NB4 (cell line): ENCODE data around the gene HS6ST1.

Experiments
- DNase-seq: peaks from one replicate; pipeline ENCODE4 v3.0.0; 2010; ENCODE audit warnings: low read depth
- H3K4me3 ChIP-seq: one replicate; pipeline ENCODE4 v1.5.1; 2011; ENCODE audit warnings: mild to moderate bottlenecking, low read depth, low read length, moderate library complexity
- CTCF ChIP-seq: IDR thresholded peaks from one replicate; pipeline ENCODE4 v1.5.1; 2012; ENCODE audit warnings: low read depth, low read length
- MYC ChIP-seq: IDR thresholded peaks from 2 replicates; pipeline ENCODE4 v1.6.1; 2011; ENCODE audit warnings: low read depth, low read length
- POLR2A ChIP-seq: IDR thresholded peaks from 2 replicates; pipeline ENCODE4 v1.6.1; 2011; ENCODE audit warnings: mild to moderate bottlenecking; ENCODE audit not compliant: insufficient read length; ENCODE audit errors: extremely low read depth
- TF ChIP-seq, protein P1 (sequence below): IDR thresholded peaks from 2 replicates; pipeline ENCODE4 v1.6.1; 2011; ENCODE audit warnings: low read depth, low read length

HS6ST1 gene

DNA sequence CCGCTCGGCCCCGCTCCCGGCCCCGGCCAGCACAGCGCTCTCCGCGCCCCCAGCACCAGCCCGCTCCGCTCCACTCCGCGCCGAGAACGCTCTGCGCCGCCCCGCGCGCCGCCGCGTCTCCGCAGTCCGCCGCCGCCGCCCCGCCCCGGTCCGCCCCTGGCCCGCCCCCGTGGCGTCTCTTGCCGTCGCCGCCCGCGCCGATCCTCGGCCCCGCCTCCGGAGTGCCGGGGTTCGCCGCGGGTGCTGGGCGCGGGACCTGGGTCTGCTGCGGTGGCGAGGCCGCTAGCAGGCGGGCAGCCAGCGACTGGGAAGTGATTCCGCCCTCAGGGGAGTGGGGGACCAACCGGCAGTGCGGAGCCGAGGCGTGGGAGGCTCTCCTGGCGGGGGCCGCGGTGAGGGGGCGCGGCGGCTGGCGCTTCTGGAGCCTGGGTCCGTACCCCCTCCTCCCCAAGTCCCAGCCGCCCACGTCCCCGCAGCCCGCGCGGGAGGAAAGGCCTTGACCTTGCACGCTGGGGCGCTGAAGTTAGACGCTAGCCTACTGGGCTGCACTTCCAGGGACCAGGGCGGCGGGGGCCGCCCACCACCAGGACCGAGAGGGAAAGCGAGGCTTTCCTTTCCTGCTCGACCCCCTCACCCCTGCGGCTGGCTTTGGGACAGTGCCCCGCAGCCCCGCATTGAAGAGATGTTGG is at the start of gene HS6ST1:
HS6ST1 (minus strand) TSS at position 93 of the 689 bp plus-strand sequence. CDS start 305 bp downstream, outside the sequence.
- H3K4me3 ChIP-seq = peak within 1 kb of the TSS; percentile 81
- TF ChIP-seq MYC (peak; percentile 13; the same call in 1 of the 2 replicates), POLR2A (no peak)
- TF ChIP-seq, protein P1, sequence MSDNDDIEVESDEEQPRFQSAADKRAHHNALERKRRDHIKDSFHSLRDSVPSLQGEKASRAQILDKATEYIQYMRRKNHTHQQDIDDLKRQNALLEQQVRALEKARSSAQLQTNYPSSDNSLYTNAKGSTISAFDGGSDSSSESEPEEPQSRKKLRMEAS = 0 out of 2 replicates have a peak, but pooled peaks have one; percentile 8
- DNase-seq = peak; percentile 93

DNA sequence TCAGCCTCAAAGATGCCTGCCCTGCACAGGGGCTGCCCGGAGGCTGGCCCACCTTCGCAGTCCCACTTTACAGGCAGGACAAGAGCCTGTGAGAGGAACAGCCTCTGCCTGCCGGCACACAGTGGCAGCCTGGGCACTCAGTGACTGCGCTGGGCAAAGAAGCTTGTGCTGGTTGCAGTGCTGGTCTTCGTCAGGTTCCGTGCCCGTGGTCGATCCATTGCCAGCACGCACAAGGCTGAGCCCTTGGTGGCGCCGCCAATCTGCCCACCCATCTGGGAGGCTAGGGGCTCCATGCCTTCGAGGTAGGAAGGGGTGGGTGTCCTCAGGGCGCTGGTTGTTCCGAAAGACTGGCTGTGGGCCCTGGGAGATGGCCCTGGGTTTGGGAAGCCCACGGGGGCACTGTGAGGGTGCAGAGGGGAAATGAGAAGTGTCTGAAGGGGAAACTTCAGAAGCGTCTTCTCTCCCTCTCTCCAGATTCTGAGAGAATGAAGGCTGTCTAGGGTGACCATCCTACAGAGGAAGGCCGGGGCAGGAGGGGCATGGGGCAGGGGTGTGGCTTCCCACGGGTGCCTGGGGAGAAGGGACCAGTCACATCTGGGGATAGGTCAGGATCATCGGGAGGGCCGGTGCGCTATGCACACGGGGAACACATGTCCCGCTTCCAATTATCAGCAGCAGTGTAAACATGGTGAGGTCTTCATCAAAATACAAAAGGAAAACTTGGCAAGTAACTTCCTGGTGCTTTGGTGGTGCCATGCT is 49.1 kb upstream of the HS6ST1 start:
- DNase-seq = no peak
- no peak overlapping the region for H3K4me3 ChIP-seq
- TF ChIP-seq, protein P1 = no peak
- TF ChIP-seq POLR2A (no peak), CTCF (no peak), MYC (no peak)

DNA sequence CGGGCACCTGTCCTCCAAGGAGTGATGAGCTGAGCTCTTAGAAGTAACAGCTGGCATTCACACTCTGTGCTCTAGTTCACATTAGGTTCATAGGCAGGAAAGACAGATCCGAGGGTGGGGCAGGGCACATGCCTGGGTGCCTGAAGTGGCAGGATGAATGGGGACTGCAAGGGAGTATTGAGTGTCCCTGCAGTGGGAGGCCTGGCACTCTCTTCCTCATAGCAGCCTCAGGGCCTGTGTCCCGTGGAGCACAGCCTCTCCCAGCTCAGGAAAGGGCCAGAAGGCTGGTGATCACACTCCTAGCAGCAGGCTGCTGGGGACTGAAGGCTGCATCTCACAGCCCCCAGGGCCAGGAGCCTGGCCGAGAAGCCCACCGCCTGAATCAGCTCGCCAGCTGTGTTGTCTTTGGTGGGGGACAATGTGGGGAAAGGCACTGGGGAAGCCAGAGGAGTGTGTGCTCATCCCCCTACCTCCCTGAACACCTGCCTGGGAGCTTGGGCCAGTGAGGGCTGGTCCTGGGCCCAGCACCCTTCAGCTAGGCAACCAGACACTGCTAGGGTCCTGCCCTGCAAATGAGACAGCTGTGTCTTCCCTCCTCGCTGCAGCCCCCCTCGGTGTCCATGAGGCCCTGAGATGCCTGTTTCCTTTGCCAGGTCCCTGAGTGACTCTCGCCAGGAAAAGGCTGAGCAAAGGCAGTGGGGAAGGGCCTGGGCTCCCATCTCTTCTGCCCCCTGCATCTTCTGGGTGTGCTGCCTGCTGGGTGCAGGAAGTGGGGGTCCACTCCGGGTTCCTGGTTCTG is 48.2 kb upstream of the HS6ST1 start:
- TF ChIP-seq MYC (no peak), POLR2A (no peak), CTCF (no peak)
- TF ChIP-seq, protein P1 = no peak
- H3K4me3 ChIP-seq = no peak overlapping the region
- DNase-seq = no peak

DNA sequence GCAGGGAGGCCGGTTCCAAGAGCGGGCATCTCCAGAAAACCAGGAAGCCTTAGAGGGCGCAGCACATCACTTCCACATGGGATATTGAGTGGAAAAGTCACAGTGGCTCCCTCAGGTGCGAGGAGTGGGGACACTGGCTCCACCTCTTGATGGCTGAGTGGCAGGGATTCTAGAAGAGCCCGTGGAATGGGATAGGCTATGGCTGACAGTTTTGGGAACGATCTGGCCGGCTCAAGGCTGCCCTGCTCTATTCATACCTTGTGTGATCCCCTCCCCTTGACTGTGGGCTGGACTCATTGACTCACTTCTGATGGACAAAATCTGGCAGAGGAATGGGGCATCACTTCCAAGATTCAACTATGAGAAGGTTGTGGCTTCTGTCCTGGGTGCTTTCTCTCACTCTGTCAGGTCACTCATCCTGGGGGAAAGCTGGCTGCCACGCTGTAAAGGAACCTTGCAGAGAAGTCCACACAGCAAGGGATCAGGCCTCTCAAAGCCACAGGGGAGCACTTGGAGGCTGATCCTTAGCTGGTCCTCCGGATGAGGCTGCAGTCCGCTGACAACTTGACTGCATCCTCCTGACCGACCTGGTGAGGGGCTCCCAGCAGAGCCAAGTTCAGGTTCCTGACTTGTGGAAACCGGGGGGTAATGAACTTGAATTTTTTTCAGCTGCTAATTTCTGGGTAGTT is 46.7 kb upstream of the HS6ST1 start:
- TF ChIP-seq MYC = no peak
- TF ChIP-seq CTCF = no peak
- TF ChIP-seq, protein P1 = no peak
- no peak for TF ChIP-seq POLR2A
- no peak overlapping the region for H3K4me3 ChIP-seq
- DNase-seq = no peak

DNA sequence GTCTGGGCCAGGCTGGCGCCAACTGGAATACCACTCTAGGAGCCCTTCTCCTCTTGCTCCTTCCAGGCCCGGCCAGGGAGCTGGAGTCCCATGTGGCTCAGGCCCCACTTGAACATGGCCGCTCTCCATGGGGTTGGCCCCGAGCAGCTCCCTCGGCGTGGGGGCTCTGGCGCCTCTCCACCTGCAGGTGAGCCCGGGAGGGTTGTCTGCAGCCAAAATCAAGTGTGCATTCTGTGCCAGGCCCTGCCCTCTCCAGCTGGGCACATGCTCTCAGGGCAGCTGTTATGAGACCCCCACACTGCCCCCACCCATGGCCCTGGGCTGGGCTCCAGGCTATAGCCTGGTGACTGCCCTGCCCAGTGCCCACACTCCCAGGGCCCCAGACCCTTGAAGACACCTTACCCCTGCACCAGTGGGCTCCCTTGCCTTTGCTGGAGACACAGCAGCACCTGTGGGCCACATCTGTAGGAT is 45.8 kb upstream of the HS6ST1 start:
- no peak overlapping the region for H3K4me3 ChIP-seq
- no peak for DNase-seq
- no peak for TF ChIP-seq MYC
- no peak for TF ChIP-seq CTCF
- TF ChIP-seq, protein P1 = no peak
- TF ChIP-seq POLR2A = no peak
